Naive thymus-derived CD8-positive, alpha-beta T cell (primary cell): ENCODE measurements around the gene DLK1. TPM values are rescaled to one million over a fixed set of nuclear protein-coding genes. Genes with fewer than 3 reads are reported as not detected.

ENCODE experiments used
- ATAC-seq, 2 donors: fragments of 150-1000 bp; cut with Tn5 transposase in 1 of 2; sonication (Bioruptor Pico), chemical (Tn5 transposase) in 1 of 2; 1 replicate in 1 of 2; 2 replicates in 1 of 2; pipeline ENCODE4 v1.10.0; 2021; ENCODE audit warnings: mild to moderate bottlenecking in 2 of 2, moderate library complexity in 2 of 2
- POLR2A ChIA-PET: fragments of 350-600 bp; sonication (Branson Sonifier 250); formaldehyde crosslinking; loops from one replicate; lab custom pipeline; 2021; ENCODE audit warnings: antibody characterized with exemption; lab: Charles Lee
- DNase-seq, 10 donors: peaks; one replicate each; pipeline versions ENCODE4 v3.0.0 to v3.0.0-alpha.2; 2020 to 2022
- H3K27ac Mint-ChIP-seq, 10 donors: one replicate each; pipeline ENCODE4 v1.8.0; 2020 to 2022; ENCODE audit warnings: mild to moderate bottlenecking in 10 of 10, mixed read lengths in 10 of 10, moderate library complexity in 4 of 10, inconsistent platforms in 1 of 10
- H3K27me3 Mint-ChIP-seq, 5 donors: one replicate each; pipeline ENCODE4 v1.8.0; 2021 to 2022; ENCODE audit warnings: mixed read lengths in 5 of 5
- H3K36me3 Mint-ChIP-seq, 3 donors: one replicate each; pipeline ENCODE4 v1.8.0; 2020 to 2022; ENCODE audit warnings: mixed read lengths in 3 of 3, mild to moderate bottlenecking in 2 of 3, inconsistent platforms in 1 of 3
- H3K4me1 Mint-ChIP-seq, 4 donors: one replicate each; pipeline ENCODE4 v1.8.0; 2021 to 2022; ENCODE audit warnings: mixed read lengths in 4 of 4
- H3K4me3 Mint-ChIP-seq, 10 donors: one replicate each; pipeline ENCODE4 v1.8.0; 2020 to 2022; ENCODE audit warnings: mild to moderate bottlenecking in 10 of 10, mixed read lengths in 10 of 10, moderate library complexity in 6 of 10, inconsistent platforms in 1 of 10
- H3K9me3 Mint-ChIP-seq, 9 donors: one replicate each; pipeline ENCODE4 v1.8.0; 2020 to 2022; ENCODE audit warnings: mixed read lengths in 9 of 9, mild to moderate bottlenecking in 3 of 9, inconsistent platforms in 1 of 9, moderate library complexity in 1 of 9
- polyA plus RNA-seq, 3 donors: library from polyadenylated mRNA; unstranded; fragments of 300-500 nt; fragmentation: Illumina TruSeq; gene quantifications; one replicate each; pipeline ENCODE4 v1.2.3, GENCODE V29; 2021
- total RNA-seq, 8 experiments: library from RNA in 2 of 8; stranded (reverse) in 2 of 8; gene quantifications; one replicate each; pipeline ENCODE4 v1.2.3 and lab custom pipeline; 2021 to 2026

The DLK1 gene
- total and polyA plus RNA-seq, 5 experiments from 2014 or later: not detected

DNA sequence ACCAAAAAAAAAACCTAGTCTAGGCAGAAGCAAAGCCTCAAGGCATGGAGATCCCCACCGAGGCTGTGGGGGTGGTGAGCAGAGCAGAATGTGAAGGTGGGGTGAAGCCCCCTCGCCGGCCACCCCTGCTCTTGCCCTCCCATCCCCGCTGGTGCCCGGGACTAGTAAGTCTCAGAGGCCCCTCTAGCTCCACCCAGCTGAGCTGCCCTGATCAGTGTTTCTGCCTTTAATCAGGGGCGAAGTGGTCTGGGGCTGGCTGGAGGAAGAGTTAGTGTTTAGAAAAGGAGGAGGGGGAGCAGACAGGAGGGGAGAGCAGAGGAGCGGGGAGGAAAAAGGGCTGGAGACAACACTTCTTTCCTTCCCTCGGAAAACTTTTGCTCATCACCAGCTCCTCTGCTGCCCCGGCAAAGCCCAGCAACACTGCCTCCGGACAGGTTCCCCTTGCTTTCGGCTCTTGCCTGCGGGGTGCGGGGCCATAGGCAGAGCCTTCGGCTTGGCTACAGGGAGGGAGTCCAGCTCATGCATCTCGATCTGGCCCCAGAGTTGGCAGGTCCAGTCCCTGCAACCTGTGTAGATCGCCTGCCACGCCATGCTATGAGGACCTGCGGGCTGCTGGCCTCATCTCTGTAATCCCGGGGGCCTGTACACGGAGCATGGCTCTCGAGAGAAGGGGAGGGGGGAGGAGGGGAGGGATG lies 3.4 kb upstream of the DLK1 start:
- no peaks in the 10 kb centered on the region for H3K36me3 Mint-ChIP-seq
- peaks cover 0 to 4% (median 0%) of the 10 kb centered on the region in 4 donors for H3K4me1 Mint-ChIP-seq
- no peak overlapping the region for H3K27ac Mint-ChIP-seq
- peaks cover 11 to 56% (median 28%) of the 10 kb centered on the region in 5 donors for H3K27me3 Mint-ChIP-seq
- H3K4me3 Mint-ChIP-seq: no peak overlapping the region
- DNase-seq (no peak), ATAC-seq (no peak)
- peaks cover 0 to 2% (median 0%) of the 10 kb centered on the region in 9 donors for H3K9me3 Mint-ChIP-seq
- POLR2A ChIA-PET: no interaction called here

DNA sequence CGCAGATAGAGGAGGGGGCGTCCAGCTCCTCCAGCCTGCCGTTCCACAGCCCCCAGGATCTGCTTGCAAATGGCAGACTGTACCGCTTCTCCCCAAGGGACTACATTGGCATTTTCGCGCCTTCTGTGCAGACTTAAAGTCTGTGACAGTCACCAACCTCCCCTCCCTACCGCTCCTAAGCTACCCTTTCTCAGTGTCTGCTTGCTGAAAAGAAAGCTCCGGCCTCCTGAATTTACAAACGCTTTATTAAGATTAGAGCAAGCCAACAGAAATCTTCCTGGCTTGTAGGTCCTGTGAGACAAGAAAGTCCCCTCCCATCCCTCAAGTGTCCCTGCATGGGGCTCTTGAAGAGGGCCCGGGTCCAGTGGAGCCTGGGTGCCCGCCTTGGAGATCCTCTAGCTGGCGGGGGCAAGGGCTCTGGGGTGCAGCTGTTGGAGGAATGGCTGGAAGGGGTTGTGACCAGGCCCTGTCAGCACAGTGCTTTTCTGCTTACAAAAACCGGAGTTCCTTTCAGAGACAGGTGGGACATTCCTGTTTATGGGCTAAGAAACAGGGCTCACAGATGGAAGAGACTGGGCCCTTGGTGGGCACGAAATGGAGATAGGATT lies 2.8 kb upstream of the DLK1 start:
- Mint-ChIP-seq H3K27ac (no peak overlapping the region), H3K4me1 (peaks cover 0 to 4% (median 0%) of the 10 kb centered on the region in 4 donors), H3K36me3 (no peaks in the 10 kb centered on the region), H3K27me3 (peaks cover 12 to 56% (median 26%) of the 10 kb centered on the region in 5 donors), H3K4me3 (no peak overlapping the region), H3K9me3 (peaks cover 0 to 2% (median 0%) of the 10 kb centered on the region in 9 donors)
- ATAC-seq (no peak), DNase-seq (no peak)
- POLR2A ChIA-PET: no interaction called here

DNA sequence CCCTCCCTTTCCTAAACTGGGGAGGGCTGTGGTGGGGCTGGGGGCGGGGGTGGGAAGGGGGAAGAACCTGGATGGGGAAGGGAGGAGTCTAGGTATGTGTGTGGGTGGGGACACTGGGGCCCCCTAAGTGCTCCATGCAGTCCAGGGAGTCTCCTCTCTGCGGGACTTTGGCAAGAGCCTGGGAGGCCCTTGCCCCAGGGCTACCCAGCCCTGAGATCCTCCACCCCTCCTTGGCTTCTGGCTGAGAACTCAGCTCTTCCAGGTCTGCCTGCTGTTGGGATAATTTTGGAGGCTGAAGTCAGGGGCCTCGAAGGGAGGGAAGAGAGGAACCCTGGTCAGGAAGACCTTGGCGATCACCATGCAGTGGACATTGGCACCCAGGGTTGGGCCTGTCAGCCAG lies 2.2 kb upstream of the DLK1 start:
- no peak for ATAC-seq
- H3K27me3 Mint-ChIP-seq: peaks cover 15 to 56% (median 28%) of the 10 kb centered on the region in 5 donors
- POLR2A ChIA-PET: no interaction called here

DNA sequence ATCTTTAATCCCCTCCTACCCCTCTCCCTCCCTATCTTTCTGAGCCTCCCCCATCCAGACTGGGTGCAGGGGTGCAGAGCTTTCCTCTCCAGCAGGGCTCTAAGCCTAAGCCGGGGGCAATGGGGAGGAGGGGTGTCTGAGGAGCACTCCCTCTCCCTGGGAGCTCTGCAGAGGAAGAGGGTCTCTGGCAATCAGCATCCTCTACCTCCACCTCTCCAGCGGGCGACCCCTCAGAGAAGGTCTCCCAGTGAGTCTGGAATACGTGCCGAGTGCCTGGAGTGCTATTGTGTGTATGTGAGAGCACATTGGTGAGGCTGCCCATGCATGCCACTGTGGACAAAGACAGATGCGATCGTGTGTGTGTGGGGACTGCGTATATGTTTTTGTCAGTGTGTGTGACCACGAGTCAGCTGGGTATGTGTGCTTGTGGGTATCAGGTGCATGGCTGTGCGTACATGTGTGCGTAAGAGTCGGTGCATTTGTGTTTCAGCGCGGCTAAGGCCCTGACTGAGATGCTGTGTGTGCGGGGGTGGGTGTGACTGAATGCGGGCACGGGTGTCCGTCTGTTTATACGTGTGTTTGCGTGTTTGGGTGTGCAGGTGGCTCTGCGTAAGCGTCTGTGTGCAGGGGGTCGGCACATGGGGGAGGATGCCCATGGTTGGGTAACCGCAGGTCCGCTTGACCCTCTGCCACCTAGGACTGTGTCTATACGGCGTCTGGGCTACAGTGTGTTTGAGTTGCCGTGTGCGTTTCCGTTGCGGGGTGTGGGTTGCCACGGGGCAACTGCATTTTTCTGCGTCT lies 905 bp upstream of the DLK1 start:
- H3K27me3 Mint-ChIP-seq: peaks cover 14 to 55% (median 33%) of the 10 kb centered on the region in 5 donors
- H3K4me3 Mint-ChIP-seq: no peak overlapping the region
- POLR2A ChIA-PET: no interaction called here
- no peak overlapping the region for H3K27ac Mint-ChIP-seq
- ATAC-seq: no peak
- H3K4me1 Mint-ChIP-seq: peaks cover 0 to 4% (median 0%) of the 10 kb centered on the region in 4 donors
- DNase-seq: no peak
- no peaks in the 10 kb centered on the region for H3K36me3 Mint-ChIP-seq
- peaks cover 0 to 2% (median 0%) of the 10 kb centered on the region in 9 donors for H3K9me3 Mint-ChIP-seq

More for the DNA sequence above, 2.2 kb upstream of the DLK1 start:
- Mint-ChIP-seq H3K36me3 (no peaks in the 10 kb centered on the region), H3K4me3 (no peak overlapping the region), H3K27ac (no peak overlapping the region), H3K4me1 (peaks cover 0 to 4% (median 0%) of the 10 kb centered on the region in 4 donors), H3K9me3 (peaks cover 0 to 2% (median 0%) of the 10 kb centered on the region in 9 donors)
- no peak for DNase-seq

DNA sequence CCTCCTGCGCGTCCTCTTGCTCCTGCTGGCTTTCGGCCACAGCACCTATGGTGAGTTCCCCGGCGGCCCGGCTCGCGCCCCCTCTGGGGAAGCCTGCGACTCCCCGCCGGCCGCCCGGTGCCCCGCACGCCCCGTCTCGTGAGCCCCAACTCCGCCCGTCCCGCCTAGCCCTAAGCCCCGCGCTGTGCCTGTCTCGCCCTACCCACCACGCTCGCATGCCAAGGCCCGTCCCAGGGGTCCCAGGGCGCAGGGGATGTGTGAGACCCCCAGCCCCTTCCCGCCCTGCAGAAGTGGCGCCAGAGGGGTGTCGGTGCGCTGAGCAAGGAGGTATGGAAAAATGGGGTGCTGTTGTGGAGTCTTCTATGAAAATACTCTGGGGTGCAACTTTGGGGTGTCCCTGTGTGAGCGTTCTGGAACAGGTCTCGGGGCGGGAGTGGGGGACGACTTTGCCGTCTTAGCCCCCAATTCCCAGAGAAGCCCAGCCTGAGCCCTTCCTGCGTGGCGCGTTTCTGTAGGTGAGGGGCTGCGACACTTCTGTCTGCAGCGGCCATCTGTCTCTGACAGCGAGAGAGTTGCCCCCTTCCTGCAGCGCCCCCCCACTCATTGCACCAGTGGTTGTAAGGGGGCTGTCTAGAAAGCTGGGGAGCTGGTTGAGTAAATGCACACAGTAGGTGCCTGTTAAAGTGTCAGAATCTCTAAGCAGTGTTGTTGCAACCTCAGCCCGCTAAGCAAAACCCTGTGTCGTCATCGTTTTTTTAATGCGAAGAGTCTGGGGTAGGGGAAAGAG lies 587 bp downstream of the DLK1 start:
- no peak for ATAC-seq
- Mint-ChIP-seq H3K9me3 (peaks cover 0 to 2% (median 0%) of the 10 kb centered on the region in 9 donors), H3K4me3 (no peak overlapping the region), H3K27me3 (peaks cover 16 to 55% (median 38%) of the 10 kb centered on the region in 5 donors), H3K27ac (no peak overlapping the region), H3K4me1 (peaks cover 0 to 4% (median 0%) of the 10 kb centered on the region in 4 donors), H3K36me3 (no peaks in the 10 kb centered on the region)
- POLR2A ChIA-PET: no interaction called here
- DNase-seq: peak in 1 of 10 donors; percentile 16

DNA sequence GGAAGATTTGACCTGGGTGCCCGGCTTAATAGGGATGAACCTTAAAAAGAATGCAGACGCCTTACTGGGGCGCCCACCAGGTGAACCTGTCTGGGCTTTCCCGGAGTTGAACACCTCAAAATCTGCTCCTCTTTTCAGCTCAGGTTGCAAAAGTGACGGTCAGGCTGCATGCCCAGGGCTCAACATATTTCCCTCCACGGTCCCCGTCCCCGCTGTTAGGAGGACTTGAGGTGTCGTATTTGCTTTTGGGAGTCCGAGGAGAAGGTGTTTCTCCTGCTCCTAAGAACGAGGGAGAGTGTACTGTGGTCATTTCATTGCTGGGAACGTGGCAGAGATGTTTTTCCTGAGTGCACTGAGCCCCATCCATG lies 1.2 kb downstream of the DLK1 start:
- no peak overlapping the region for H3K27ac Mint-ChIP-seq
- H3K4me3 Mint-ChIP-seq: no peak overlapping the region
- H3K27me3 Mint-ChIP-seq: peaks cover 16 to 55% (median 38%) of the 10 kb centered on the region in 5 donors
- POLR2A ChIA-PET: no interaction called here
- peaks cover 0 to 2% (median 0%) of the 10 kb centered on the region in 9 donors for H3K9me3 Mint-ChIP-seq
- H3K4me1 Mint-ChIP-seq: peaks cover 0 to 4% (median 0%) of the 10 kb centered on the region in 4 donors
- DNase-seq (peak in 1 of 10 donors; percentile 23), ATAC-seq (no peak)
- H3K36me3 Mint-ChIP-seq: no peaks in the 10 kb centered on the region

DNA sequence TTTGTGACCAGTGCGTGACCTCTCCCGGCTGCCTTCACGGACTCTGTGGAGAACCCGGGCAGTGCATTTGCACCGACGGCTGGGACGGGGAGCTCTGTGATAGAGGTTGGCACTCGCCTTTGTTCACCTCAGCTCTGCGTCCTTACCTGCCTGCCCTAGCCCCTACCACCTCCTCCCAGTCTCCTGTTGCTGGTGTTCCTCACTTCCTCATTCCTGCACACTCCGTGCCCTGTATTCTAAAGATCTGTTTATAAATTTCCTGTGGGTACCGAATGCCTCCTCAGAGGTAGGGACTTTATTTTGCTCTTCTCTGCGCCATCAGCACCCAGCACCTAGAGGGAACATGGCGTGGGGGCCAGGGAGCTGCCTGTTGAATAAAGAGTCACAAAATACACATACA lies 2.3 kb downstream of the DLK1 start:
- POLR2A ChIA-PET: no interaction called here
- H3K27ac Mint-ChIP-seq: no peak overlapping the region
- H3K36me3 Mint-ChIP-seq: no peaks in the 10 kb centered on the region
- peak in 1 of 10 donors; percentile 18 for DNase-seq
- H3K9me3 Mint-ChIP-seq: peaks cover 0 to 2% (median 0%) of the 10 kb centered on the region in 9 donors
- H3K4me1 Mint-ChIP-seq: peaks cover 0 to 4% (median 0%) of the 10 kb centered on the region in 4 donors
- peaks cover 16 to 53% (median 38%) of the 10 kb centered on the region in 5 donors for H3K27me3 Mint-ChIP-seq
- no peak for ATAC-seq
- no peak overlapping the region for H3K4me3 Mint-ChIP-seq

DNA sequence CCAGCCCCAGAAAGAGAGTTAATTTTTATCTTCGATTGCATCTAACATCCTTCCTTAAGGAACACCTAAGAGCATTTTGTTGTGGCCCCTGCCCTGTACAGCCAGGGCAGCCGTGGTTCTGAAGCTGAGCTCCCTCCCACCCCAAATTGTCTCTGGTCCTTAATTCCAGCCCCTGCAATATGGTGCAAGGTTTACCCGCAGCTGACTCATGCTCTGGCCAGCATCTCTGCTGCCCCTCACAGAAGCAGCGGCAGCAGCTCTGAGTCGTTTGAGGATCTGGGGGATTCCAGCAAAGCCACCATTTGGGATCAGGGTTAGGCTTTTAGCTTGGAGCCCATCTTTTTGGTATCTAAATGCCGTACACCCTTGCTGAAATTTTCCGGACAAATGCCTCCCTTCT lies 3.3 kb downstream of the DLK1 start:
- POLR2A ChIA-PET: no interaction called here
- ATAC-seq: no peak

GRCh38 chr14:100730581-100730980 lies 3.9 kb downstream of the DLK1 start:
- POLR2A ChIA-PET: no interaction called here
- H3K27ac Mint-ChIP-seq: no peak overlapping the region
- peaks cover 16 to 46% (median 36%) of the 10 kb centered on the region in 5 donors for H3K27me3 Mint-ChIP-seq
- no peak overlapping the region for H3K4me3 Mint-ChIP-seq
- no peak for DNase-seq
- H3K36me3 Mint-ChIP-seq: no peaks in the 10 kb centered on the region
- no peak for ATAC-seq
- H3K4me1 Mint-ChIP-seq: peaks cover 0 to 4% (median 0%) of the 10 kb centered on the region in 4 donors
- peaks cover 0 to 2% (median 0%) of the 10 kb centered on the region in 9 donors for H3K9me3 Mint-ChIP-seq

More for the DNA sequence above, 3.3 kb downstream of the DLK1 start:
- Mint-ChIP-seq H3K9me3 (peaks cover 0 to 2% (median 0%) of the 10 kb centered on the region in 9 donors), H3K36me3 (no peaks in the 10 kb centered on the region), H3K4me3 (no peak overlapping the region), H3K27ac (no peak overlapping the region), H3K27me3 (peaks cover 16 to 46% (median 38%) of the 10 kb centered on the region in 5 donors), H3K4me1 (peaks cover 0 to 4% (median 0%) of the 10 kb centered on the region in 4 donors)
- DNase-seq: no peak

- ATAC-seq (no peak), DNase-seq (no peak)
- Mint-ChIP-seq H3K9me3 (peaks cover 0 to under 1% (median 0%) of the 10 kb centered on the region in 9 donors), H3K27me3 (peaks cover 11 to 41% (median 31%) of the 10 kb centered on the region in 5 donors), H3K4me3 (no peak overlapping the region), H3K36me3 (no peaks in the 10 kb centered on the region), H3K27ac (no peak overlapping the region), H3K4me1 (peaks cover 0 to 4% (median 0%) of the 10 kb centered on the region in 4 donors)
- POLR2A ChIA-PET: no interaction called here
These were observed 4.4 kb downstream of the DLK1 start for GRCh38 chr14:100731011-100731670.

- Mint-ChIP-seq H3K4me3 (no peak overlapping the region), H3K36me3 (no peaks in the 10 kb centered on the region), H3K9me3 (no peaks in the 10 kb centered on the region), H3K4me1 (peaks cover 0 to 3% (median 0%) of the 10 kb centered on the region in 4 donors), H3K27me3 (peaks cover 8 to 39% (median 26%) of the 10 kb centered on the region in 5 donors), H3K27ac (no peak overlapping the region)
- DNase-seq (no peak), ATAC-seq (no peak)
- POLR2A ChIA-PET: no interaction called here
These were observed 5.4 kb downstream of the DLK1 start for GRCh38 chr14:100731846-100732765.
